IMR-90 (cell line): ENCODE data around the gene S100A6. TPM values are rescaled to one million over a fixed set of nuclear protein-coding genes. Genes with fewer than 3 reads are reported as not detected.
"Not testable (repeated sequence)": the region's sequence is repeated elsewhere in the genome, so short reads cannot be mapped to it uniquely, and the experiment has no call there.

Experiments used
- ATAC-seq: fragments of 200-7000 bp; cut with Tn5 transposase; 2 replicates; pipeline ENCODE4 v1.9.1; 2020; ENCODE audit warnings: low read depth, mild to moderate bottlenecking, moderate library complexity
- BruUV-seq: library from RNA; stranded (reverse); fragments of 400-500 nt; replicated peaks from 2 replicates; lab custom pipeline; 2021; lab: Mats Ljungman, UMichigan
- CTCF ChIA-PET: fragments of 300-600 bp; formaldehyde crosslinking; extraction: SDS; loops from one replicate; lab custom pipeline; 2021; ENCODE audit warnings: antibody characterized with exemption; lab: Yijun Ruan, JAX
- POLR2A ChIA-PET: fragments of 300-600 bp; sonication (Branson Sonifier 250); formaldehyde crosslinking; loops from one replicate; lab custom pipeline; 2022; ENCODE audit warnings: antibody characterized with exemption; ENCODE audit not compliant: unreplicated experiment; lab: Charles Lee
- DNase-seq: peaks from one replicate; pipeline ENCODE4 v3.0.0; 2013
- H2AFZ ChIP-seq: replicated peaks from 2 replicates; pipeline ENCODE3; 2013; ENCODE audit warnings: low read length, mild to moderate bottlenecking; ENCODE audit not compliant: poor library complexity
- H2AK5ac ChIP-seq: 2 replicates; pipeline ENCODE4 v1.6.1; 2013; ENCODE audit warnings: low read depth, low read length, inconsistent platforms
- H2AK9ac ChIP-seq: replicated peaks from 2 replicates; pipeline ENCODE3; 2013; ENCODE audit warnings: mild to moderate bottlenecking, low read depth, low read length, moderate library complexity; ENCODE audit not compliant: poor library complexity
- H2BK120ac ChIP-seq: 2 replicates; pipeline ENCODE4 v1.6.1; 2013; ENCODE audit warnings: low read depth, low read length, inconsistent platforms
- H2BK15ac ChIP-seq: 3 replicates; pipeline ENCODE4 v1.6.1; 2013; ENCODE audit warnings: low read depth, low read length, inconsistent platforms
- H2BK20ac ChIP-seq: 2 replicates; pipeline ENCODE4 v1.6.1; 2013; ENCODE audit warnings: low read depth, mild to moderate bottlenecking, inconsistent platforms, low read length, moderate library complexity
- H2BK5ac ChIP-seq: 2 replicates; pipeline ENCODE4 v1.6.1; 2013; ENCODE audit warnings: mild to moderate bottlenecking, low read depth, low read length, inconsistent platforms; ENCODE audit not compliant: poor library complexity, severe bottlenecking
- H3K14ac ChIP-seq: replicated peaks from 2 replicates; pipeline ENCODE4 v1.6.1; 2013; ENCODE audit warnings: low read depth, low read length, inconsistent platforms
- H3K18ac ChIP-seq: 2 replicates; pipeline ENCODE4 v1.6.1; 2013; ENCODE audit warnings: low read depth, low read length, control low read depth
- H3K23ac ChIP-seq: 2 replicates; pipeline ENCODE4 v1.6.1; 2013; ENCODE audit warnings: low read depth, low read length, inconsistent platforms
- H3K27ac ChIP-seq: 2 replicates; pipeline ENCODE4 v1.5.1; 2013; ENCODE audit warnings: mild to moderate bottlenecking, control low read depth, low read length; ENCODE audit not compliant: insufficient read depth
- H3K27me3 ChIP-seq: 2 replicates; pipeline ENCODE4 v1.6.1; 2013; ENCODE audit warnings: low read length; ENCODE audit not compliant: control insufficient read depth, insufficient read depth
- H3K36me3 ChIP-seq: 2 replicates; pipeline ENCODE4 v1.6.1; 2013; ENCODE audit warnings: low read length, mixed read lengths; ENCODE audit not compliant: control insufficient read depth, insufficient read depth
- H3K4ac ChIP-seq: 2 replicates; pipeline ENCODE4 v1.6.1; 2013; ENCODE audit warnings: low read depth, low read length, inconsistent platforms
- H3K4me1 ChIP-seq: 2 replicates; pipeline ENCODE4 v1.6.1; 2013; ENCODE audit warnings: low read length, mixed read lengths; ENCODE audit not compliant: control insufficient read depth, insufficient read depth
- H3K4me2 ChIP-seq: 2 replicates; pipeline ENCODE4 v1.6.1; 2013; ENCODE audit warnings: low read depth, mild to moderate bottlenecking, control low read depth, low read length, moderate library complexity
- H3K4me3 ChIP-seq: 2 replicates; pipeline ENCODE4 v1.5.1; 2013; ENCODE audit warnings: low read depth, mild to moderate bottlenecking, control low read depth, low read length, moderate library complexity; ENCODE audit not compliant: insufficient read depth
- H3K56ac ChIP-seq: 2 replicates; pipeline ENCODE4 v1.6.1; 2013; ENCODE audit warnings: low read length, inconsistent platforms; ENCODE audit not compliant: insufficient read depth; ENCODE audit errors: extremely low read depth
- H3K79me1 ChIP-seq, 2 experiments: 2 replicates each; pipeline ENCODE4 v1.6.1; 2013; ENCODE audit warnings: low read length in 2 of 2, inconsistent platforms in 1 of 2, low read depth in 1 of 2
- H3K9ac ChIP-seq: 2 replicates; pipeline ENCODE4 v1.6.1; 2013; ENCODE audit warnings: low read depth, low read length, control low read depth
- H3K9me1 ChIP-seq: 2 replicates; pipeline ENCODE4 v1.6.1; 2013; ENCODE audit warnings: low read length, inconsistent platforms; ENCODE audit not compliant: insufficient read depth
- H3K9me3 ChIP-seq: 2 replicates; pipeline ENCODE4 v1.6.1; 2013; ENCODE audit warnings: low read length; ENCODE audit not compliant: control insufficient read depth, insufficient read depth
- H4K20me1 ChIP-seq: 2 replicates; pipeline ENCODE4 v1.6.1; 2013; ENCODE audit warnings: low read length, inconsistent platforms; ENCODE audit not compliant: insufficient read depth
- H4K5ac ChIP-seq: 2 replicates; pipeline ENCODE4 v1.6.1; 2013; ENCODE audit warnings: mild to moderate bottlenecking, low read depth, low read length, control low read depth
- H4K8ac ChIP-seq, 2 experiments: 2 replicates each; pipeline ENCODE4 v1.6.1; 2013; ENCODE audit warnings: low read depth in 2 of 2, low read length in 2 of 2, control low read depth in 1 of 2, inconsistent platforms in 1 of 2
- H4K91ac ChIP-seq: 2 replicates; pipeline ENCODE4 v1.6.1; 2013; ENCODE audit warnings: low read depth, low read length, inconsistent platforms; ENCODE audit not compliant: insufficient read depth
- CHD1 ChIP-seq: IDR thresholded peaks from 2 replicates; pipeline ENCODE4 v1.6.1; 2012; ENCODE audit warnings: low read depth, low read length, improper control_type of control experiment
- RAD21 ChIP-seq: IDR thresholded peaks from 2 replicates; pipeline ENCODE4 v1.6.1; 2012; ENCODE audit warnings: low read length, improper control_type of control experiment
- SMC3 ChIP-seq: fragments of 150-350 bp; IDR thresholded peaks from 2 replicates; pipeline ENCODE4 v1.6.1; 2016; ENCODE audit warnings: low read depth, mild to moderate bottlenecking, antibody characterized with exemption, low read length, moderate library complexity
- WGBS, 2 experiments: methylation state at CpG; one replicate each; pipeline versions ENCODE4 v1.1.5 to v1.1.7; 2013; ENCODE audit warnings: missing lambda C conversion rate in 2 of 2; ENCODE audit not compliant: insufficient read length in 1 of 2; ENCODE audit errors: extremely low coverage in 2 of 2; 5-methylcytosine and 5-hydroxymethylcytosine counted together
- dilution Hi-C: fragments of 300-500 bp; cut with HindIII; formaldehyde crosslinking; loops from one replicate; pipeline ENCODE4 v1.14.3; 2018; ENCODE audit warnings: low sequenced_read_pairs; ENCODE audit not compliant: unreplicated experiment
- in situ Hi-C: fragments of 300-500 bp; cut with MboI; formaldehyde crosslinking; loops from 3 replicates; pipeline ENCODE4 v1.14.3; 2019; ENCODE audit warnings: low sequenced_read_pairs, inconsistent platforms, mixed read lengths
- intact Hi-C: fragments of 100-400 bp; cut with micrococcal nuclease; formaldehyde crosslinking; loops from 2 replicates; pipeline ENCODE4 v1.10.0; 2022
- polyA plus RNA-seq, 3 experiments: library from polyadenylated mRNA; depleted of rRNA; stranded (reverse); fragments of >200 nt; gene quantifications; 2 replicates each; pipeline ENCODE4 v1.2.3, GENCODE V29; 2012; ENCODE audit warnings: low replicate concordance in 1 of 3
- total RNA-seq: library from RNA; depleted of rRNA; stranded (reverse); fragments of >200 nt; gene quantifications from 2 replicates; pipeline ENCODE4 v1.2.3, GENCODE V29; 2012
- TF ChIP-seq, protein P1 (sequence below): fragments of 150-350 bp; IDR thresholded peaks from 2 replicates; pipeline ENCODE4 v1.6.1; 2017; ENCODE audit warnings: mild to moderate bottlenecking, antibody characterized with exemption, low read length, low read depth
- TF ChIP-seq, protein P2 (sequence below): conservative IDR thresholded peaks from 2 replicates; pipeline ENCODE4 v1.5.1; 2012; ENCODE audit warnings: mild to moderate bottlenecking, low read depth, low read length, improper control_type of control experiment

The S100A6 gene
- total and polyA plus RNA-seq, 2 of the 4 experiments (the other 2 are of a cell fraction), result 373 to 1,755 TPM

DNA sequence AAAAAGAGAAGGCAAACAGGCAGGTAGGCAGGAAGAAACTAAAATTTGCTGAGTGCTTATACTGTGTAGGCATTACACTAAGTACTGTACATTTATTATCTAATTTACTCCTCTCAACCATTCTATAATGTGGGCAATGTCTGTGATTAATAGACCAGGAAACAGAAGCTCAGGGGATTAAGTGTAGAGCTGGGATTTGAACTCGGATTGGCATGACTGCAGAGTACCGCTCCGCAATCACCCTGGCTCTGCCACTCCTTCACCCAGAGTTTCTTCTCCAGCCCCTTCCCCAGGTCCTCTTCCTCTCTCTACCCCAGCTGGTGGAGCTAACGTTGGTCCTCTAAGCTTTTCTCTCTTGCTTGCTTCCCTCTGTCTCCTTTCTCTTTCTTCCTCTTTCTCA lies 41.3 kb upstream of the S100A6 start:
- 0 out of 2 replicates have a peak overlapping the region, but pooled peaks have one; percentile 45 for H3K14ac ChIP-seq
- no peak overlapping the region for H4K5ac ChIP-seq
- POLR2A ChIA-PET, result interaction anchor here (0.9 to 1.5 kb wide), 3 partner anchors 32 to 57 kb away, joined by 3 to 5 read pairs (median 5); partner anchors contain the start of gene CHTOP
- dilution Hi-C loops, result no loop called here
- peaks cover 8% of the 10 kb centered on the region for H3K9me1 ChIP-seq
- H2BK20ac ChIP-seq, result 0 out of 2 replicates have a peak overlapping the region, but pooled peaks have one; percentile 5
- peak overlapping the region; percentile 37; the same call in 1 of the 2 replicates for H2AK5ac ChIP-seq
- CTCF ChIA-PET, result interaction anchor here (0.8 kb wide), 1 partner anchor 12 kb away, joined by 3 read pairs; no protein-coding TSS in a partner anchor
- H2BK5ac ChIP-seq, result no peak overlapping the region
- no peak overlapping the region for H2BK15ac ChIP-seq
- H2BK120ac ChIP-seq, result peak overlapping the region; percentile 39; the same call in 1 of the 2 replicates
- ATAC-seq (no peak), DNase-seq (no peak)
- no peaks in the 10 kb centered on the region for H4K20me1 ChIP-seq
- no peak overlapping the region for H3K4me3 ChIP-seq
- H3K27ac ChIP-seq, result no peak overlapping the region
- in situ Hi-C loops, result no loop called here
- no peak overlapping the region for H3K23ac ChIP-seq
- H3K36me3 ChIP-seq, result no peaks in the 10 kb centered on the region
- H3K4me2 ChIP-seq, result no peak overlapping the region
- H3K4ac ChIP-seq, result 0 out of 2 replicates have a peak overlapping the region, but pooled peaks have one; percentile 27
- H2AK9ac ChIP-seq, result no peak overlapping the region
- H4K8ac ChIP-seq, result no peak overlapping the region; a peak in 1 of 4 replicates
- no peaks in the 10 kb centered on the region for H3K79me1 ChIP-seq
- H3K9me3 ChIP-seq, result no peaks in the 10 kb centered on the region
- no peak overlapping the region for H3K18ac ChIP-seq
- no CpG with 5 or more reads among the region's 4 CpGs for WGBS, 2 experiments
- no peak overlapping the region for H3K56ac ChIP-seq
- TF ChIP-seq CHD1 (no peak), RAD21 (no peak), SMC3 (no peak)
- TF ChIP-seq, protein P1, sequence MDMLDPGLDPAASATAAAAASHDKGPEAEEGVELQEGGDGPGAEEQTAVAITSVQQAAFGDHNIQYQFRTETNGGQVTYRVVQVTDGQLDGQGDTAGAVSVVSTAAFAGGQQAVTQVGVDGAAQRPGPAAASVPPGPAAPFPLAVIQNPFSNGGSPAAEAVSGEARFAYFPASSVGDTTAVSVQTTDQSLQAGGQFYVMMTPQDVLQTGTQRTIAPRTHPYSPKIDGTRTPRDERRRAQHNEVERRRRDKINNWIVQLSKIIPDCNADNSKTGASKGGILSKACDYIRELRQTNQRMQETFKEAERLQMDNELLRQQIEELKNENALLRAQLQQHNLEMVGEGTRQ, result no peak
- TF ChIP-seq, protein P2, sequence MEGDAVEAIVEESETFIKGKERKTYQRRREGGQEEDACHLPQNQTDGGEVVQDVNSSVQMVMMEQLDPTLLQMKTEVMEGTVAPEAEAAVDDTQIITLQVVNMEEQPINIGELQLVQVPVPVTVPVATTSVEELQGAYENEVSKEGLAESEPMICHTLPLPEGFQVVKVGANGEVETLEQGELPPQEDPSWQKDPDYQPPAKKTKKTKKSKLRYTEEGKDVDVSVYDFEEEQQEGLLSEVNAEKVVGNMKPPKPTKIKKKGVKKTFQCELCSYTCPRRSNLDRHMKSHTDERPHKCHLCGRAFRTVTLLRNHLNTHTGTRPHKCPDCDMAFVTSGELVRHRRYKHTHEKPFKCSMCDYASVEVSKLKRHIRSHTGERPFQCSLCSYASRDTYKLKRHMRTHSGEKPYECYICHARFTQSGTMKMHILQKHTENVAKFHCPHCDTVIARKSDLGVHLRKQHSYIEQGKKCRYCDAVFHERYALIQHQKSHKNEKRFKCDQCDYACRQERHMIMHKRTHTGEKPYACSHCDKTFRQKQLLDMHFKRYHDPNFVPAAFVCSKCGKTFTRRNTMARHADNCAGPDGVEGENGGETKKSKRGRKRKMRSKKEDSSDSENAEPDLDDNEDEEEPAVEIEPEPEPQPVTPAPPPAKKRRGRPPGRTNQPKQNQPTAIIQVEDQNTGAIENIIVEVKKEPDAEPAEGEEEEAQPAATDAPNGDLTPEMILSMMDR, result no peak
- BruUV-seq, result no TSS peak
- H4K91ac ChIP-seq, result no peak overlapping the region
- peak overlapping the region; percentile 63 for H2AFZ ChIP-seq
- H3K27me3 ChIP-seq, result no peaks in the 10 kb centered on the region
- peaks cover 15% of the 10 kb centered on the region for H3K4me1 ChIP-seq
- intact Hi-C loops, result no loop called here
- no peak overlapping the region for H3K9ac ChIP-seq

- H4K20me1 ChIP-seq, H3K4me2 ChIP-seq, H3K4ac ChIP-seq, H3K18ac ChIP-seq, H2AFZ ChIP-seq, POLR2A ChIA-PET, H2BK15ac ChIP-seq, in situ Hi-C loops, H4K8ac ChIP-seq, H4K5ac ChIP-seq, H2BK120ac ChIP-seq, H3K56ac ChIP-seq, H3K23ac ChIP-seq, H2BK5ac ChIP-seq, dilution Hi-C loops, H3K9ac ChIP-seq, H2AK5ac ChIP-seq, H3K36me3 ChIP-seq, H3K27me3 ChIP-seq, H2BK20ac ChIP-seq, intact Hi-C loops, H3K79me1 ChIP-seq, H3K27ac ChIP-seq, H3K9me3 ChIP-seq, H2AK9ac ChIP-seq, H4K91ac ChIP-seq, BruUV-seq, DNase-seq, H3K14ac ChIP-seq, H3K4me3 ChIP-seq, ATAC-seq: not testable (repeated sequence)
- no CpG with 5 or more reads among the region's 10 CpGs for WGBS, 2 experiments
- H3K4me1 ChIP-seq, result peaks cover 15% of the 10 kb centered on the region
- H3K9me1 ChIP-seq, result peaks cover 11% of the 10 kb centered on the region
- CTCF ChIA-PET, result interaction anchor here (1.0 kb wide), 1 partner anchor 41 kb away, joined by 3 read pairs; the partner anchor contains the start of gene S100A14
These were observed 39.7 kb upstream of the S100A6 start for GRCh38 chr1:153575497-153575896.
